ENCODE results near the gene SETBP1.

Gene SETBP1

GRCh38 chr18:44680273-44681075 is at the start of gene SETBP1:
TSS of gene SETBP1 (plus strand) at chr18:44680888. CDS start at chr18:44701347, 20,459 bp downstream.
- DNase-seq (ENCODE audit: low read depth in 2 of 2): peak in 1 of 2 donors; percentile 29

GRCh38 chr18:44632469-44633145 is 48.1 kb upstream of the SETBP1 start:
- DNase-seq (ENCODE audit: low read depth in 2 of 2): no peak

DNA sequence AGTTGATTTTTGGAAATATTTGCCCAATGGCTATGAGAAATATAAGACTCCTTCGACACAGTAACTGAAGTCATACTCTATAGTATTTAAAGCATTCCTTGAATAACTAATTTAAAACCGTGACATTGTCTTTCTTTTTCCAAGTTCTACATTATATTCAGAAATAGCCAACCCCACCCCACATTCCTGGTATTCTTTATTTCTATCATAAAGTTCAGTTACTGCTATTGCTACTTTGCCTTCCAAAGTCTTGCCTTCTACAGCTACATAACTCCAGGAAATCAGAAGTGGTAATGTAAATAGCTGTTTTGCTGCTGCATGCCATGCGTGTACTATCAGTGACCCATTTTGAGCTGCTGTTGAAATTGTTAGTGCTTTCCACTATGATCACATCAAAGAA is 45.1 kb upstream of the SETBP1 start:
- no peak for DNase-seq (ENCODE audit: low read depth in 2 of 2)

DNA sequence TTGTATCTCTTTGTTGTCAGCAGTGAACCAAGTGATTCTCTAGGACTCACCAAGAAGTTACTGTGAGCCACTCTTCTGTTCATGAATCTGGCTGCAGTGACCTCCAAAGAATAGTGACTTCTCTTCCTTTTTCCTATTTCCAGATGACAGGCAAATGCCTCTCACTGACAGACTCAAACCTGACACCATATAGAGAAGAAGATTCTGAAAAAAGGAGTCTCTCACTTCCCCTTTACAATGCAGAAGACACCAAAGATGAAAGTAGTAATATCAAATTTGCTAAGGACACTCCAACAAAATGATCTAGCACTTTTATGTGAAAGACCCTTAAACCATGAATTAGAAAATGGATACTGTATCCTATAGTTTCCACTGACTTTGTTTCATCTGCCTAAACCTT is 44.4 kb upstream of the SETBP1 start:
- DNase-seq (ENCODE audit: low read depth in 2 of 2): no peak

- DNase-seq (ENCODE audit: low read depth in 2 of 2): peak in 1 of 2 donors; percentile 3
Observed at GRCh38 chr18:44637210-44638033, 43.3 kb upstream of the SETBP1 start.

DNA sequence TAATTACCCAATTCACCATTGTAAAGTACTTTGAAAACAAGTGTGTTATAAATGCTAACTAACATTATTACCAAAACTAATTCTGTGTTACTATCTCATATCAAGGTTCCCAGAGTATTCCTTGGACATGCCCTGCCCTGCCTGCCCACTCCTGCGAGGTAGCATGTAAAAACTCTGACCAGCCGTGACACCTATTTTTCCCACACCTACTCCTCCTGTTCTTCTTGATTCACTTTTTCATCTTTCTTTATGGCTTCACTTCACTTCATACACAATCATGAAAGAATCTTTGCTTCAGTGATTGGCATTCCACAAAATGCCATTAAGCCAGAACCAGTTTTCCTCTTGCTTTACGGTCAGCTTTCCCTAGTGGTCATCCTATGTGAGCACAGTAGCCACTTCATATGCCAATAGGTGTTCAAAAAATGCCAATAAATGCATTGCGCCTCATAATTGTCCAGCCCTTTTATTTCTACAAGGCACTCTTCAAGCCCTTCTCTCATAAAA is 42.6 kb upstream of the SETBP1 start:
- no peak for DNase-seq (ENCODE audit: low read depth in 2 of 2)

DNA sequence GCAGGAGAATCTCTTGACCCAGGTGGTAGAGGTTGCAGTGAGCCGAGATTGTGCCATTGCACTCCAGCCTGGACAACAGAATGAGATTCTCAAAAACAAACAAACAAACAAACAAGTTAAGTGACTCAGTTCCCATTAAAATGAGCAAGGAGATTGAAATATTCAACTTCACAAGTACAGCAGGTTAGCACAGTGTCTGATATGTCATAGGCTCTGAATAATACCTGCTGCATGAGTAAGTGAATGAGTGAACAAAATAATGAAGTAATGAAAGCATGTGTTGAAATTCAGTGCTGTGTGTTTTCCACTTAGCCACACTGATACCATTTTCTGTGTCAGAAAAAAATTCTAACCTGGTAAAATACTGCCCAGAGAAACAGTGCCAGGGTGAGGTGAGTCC is 41.9 kb upstream of the SETBP1 start:
- DNase-seq (ENCODE audit: low read depth in 2 of 2): no peak

DNA sequence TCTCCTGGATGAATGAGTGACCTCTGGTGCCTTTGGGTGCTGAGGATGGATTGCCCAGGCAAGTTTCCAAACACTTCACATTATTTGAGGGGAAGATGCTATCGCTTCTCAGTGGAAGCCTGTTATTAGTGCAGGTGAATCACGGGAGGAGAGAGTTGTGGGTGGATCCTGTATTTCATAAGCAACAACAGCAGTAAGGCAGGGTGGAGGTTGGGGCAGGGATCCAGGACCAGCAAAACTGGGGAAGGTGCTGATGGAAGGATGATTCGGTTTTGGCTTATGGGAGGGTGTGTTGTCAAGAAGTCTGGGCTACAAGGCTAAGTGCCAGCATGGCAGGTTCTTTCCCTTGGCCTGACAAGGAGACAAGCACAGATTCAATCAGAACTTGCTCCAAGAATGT is 37.7 kb upstream of the SETBP1 start:
- no peak for DNase-seq (ENCODE audit: low read depth in 2 of 2)

DNA sequence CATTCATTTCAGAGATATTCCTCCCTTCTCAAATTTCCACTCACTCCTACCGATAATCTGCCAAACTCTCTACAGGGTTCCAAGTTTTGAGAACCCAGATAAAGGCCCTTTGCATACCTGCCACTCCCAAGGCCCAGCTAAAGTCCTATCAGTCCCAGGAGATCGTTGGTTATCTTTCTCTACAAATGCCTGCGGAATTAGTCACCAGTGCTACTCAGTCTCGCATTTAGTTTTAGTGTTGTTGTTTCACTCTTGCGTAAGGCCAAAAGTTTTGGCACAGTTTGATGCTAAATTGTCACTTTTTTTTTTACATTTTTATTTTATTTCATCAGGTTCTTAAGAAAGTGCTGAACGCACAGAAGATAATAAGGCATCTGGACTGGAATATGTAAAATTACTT is 29.2 kb upstream of the SETBP1 start:
- DNase-seq (ENCODE audit: low read depth in 2 of 2): no peak

DNA sequence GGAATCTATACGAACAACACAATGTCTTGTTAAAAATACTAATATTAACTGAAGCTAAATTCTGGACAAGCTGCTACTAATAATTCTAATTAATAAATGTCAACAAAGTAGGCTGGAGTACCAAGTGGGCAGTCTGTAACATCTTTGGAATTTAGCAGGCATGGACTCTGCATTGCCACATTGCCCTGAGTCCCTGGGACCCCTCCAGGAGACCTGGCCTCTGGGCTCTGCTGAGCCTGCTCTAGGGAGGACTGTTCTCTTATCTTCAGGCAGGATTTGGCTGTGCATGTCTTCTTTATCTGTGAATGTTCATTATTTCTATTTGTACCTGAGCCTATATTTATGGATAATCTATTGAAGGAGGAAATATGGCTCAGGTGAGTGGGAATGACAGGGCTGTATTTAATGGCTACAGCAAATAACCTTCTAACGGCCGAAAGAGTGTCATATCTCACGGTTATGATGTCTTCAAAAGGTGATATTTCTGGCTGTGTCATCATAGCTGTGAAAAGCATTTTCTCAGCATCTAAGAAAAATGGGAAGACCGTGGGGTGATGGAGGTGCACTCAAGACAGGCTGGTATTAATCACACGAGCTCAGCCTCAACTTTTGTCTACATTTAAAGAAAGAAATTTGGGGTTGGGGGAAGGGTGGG is 28.6 kb upstream of the SETBP1 start:
- DNase-seq (ENCODE audit: low read depth in 2 of 2): no peak

- no peak for DNase-seq (ENCODE audit: low read depth in 2 of 2)
Observed at GRCh38 chr18:44652722-44653121, 28.0 kb upstream of the SETBP1 start.

GRCh38 chr18:44654573-44654972 is 26.1 kb upstream of the SETBP1 start:
- no peak for DNase-seq (ENCODE audit: low read depth in 2 of 2)

GRCh38 chr18:44655435-44655834 is 25.3 kb upstream of the SETBP1 start:
- DNase-seq (ENCODE audit: low read depth in 2 of 2): no peak

DNA sequence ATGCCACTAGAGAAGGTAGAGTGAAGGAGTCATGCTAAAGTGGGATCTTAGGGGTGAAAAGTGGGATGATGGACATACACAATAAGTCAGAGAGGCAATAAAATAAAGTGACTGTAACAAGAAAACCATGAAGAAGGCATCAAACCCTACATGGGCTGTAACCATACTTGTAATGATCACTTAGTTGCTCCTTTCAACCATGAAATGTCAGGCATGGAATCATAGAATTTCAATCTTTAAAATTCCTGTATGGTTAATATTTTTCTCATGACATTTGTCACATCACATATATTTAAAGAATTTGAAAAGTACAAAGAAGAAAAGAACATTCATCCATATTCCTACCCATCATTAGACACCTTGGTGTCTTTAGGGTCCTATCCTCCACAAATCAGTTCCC is 20.9 kb upstream of the SETBP1 start:
- no peak for DNase-seq (ENCODE audit: low read depth in 2 of 2)

GRCh38 chr18:44668270-44668975 is 12.3 kb upstream of the SETBP1 start:
- no peak for DNase-seq (ENCODE audit: low read depth in 2 of 2)

DNA sequence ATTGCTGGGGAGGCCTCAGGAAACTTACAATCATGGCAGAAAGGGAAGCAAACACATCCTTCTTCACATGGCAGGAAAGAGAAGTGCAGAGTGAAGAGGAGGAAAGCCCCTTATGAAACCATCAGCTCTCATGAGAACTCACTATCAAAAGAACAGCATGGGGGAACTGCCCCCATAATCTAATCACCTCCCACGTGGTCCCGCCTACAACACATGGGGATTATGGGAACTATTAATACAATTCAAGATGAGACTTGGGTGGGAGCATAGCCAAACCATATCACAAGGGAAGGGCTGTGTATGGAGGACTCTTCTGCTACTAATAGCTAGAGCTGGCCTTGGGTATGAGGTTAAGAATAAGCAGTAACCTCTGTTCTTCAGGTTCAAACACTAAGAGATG is 8.8 kb upstream of the SETBP1 start:
- DNase-seq (ENCODE audit: low read depth in 2 of 2): no peak

GRCh38 chr18:44672506-44672905 is 8.2 kb upstream of the SETBP1 start:
- no peak for DNase-seq (ENCODE audit: low read depth in 2 of 2)

- DNase-seq (ENCODE audit: low read depth in 2 of 2): no peak
Observed at GRCh38 chr18:44673256-44673880, 7.3 kb upstream of the SETBP1 start.

DNA sequence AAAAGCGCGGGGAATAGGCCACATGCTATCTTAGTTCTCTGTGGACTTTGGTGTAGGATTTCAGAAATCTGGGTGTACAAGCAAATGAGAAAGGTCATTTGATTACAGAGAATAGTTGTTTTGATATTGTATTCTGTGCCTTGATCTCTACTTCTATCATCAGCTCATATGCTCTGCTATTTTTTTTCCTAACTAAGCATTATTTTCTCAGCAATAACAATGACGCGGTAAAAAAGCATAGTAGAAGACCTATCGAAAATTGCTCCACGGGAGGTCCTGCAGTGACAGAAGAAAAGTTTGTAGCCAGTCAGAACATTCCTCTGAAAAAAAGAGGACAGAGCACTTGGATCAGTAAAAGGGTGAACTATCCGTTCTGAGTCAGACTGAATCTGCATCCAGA is 2.8 kb upstream of the SETBP1 start:
- DNase-seq (ENCODE audit: low read depth in 2 of 2): no peak

DNA sequence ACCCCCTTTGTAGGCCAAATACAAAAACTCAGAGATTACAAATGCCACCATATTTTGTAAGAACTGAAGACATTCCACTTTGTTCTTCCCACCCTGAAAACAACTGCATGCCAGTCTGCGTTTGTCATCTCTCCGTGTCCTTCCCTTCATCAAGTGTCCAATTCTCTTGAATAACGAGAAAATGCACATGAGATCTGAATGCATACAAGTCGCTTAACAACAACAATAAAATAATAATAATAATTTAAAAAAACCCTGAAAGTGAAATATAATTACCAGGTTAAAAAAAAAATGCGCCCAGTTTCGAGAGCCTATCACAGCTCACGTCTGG is 2.0 kb upstream of the SETBP1 start:
- DNase-seq (ENCODE audit: low read depth in 2 of 2): no peak
